Right hindlimb (tissue), 1 donor: ENCODE data around the gene TNKS1BP1.
"Not testable (repeated sequence)": the region's sequence is repeated elsewhere in the genome, so short reads cannot be mapped to it uniquely, and the experiment has no call there.

Source experiments
- DNase-seq: peaks from one replicate; pipeline ENCODE4 v3.0.0-alpha.2; 2018

The TNKS1BP1 gene

DNA sequence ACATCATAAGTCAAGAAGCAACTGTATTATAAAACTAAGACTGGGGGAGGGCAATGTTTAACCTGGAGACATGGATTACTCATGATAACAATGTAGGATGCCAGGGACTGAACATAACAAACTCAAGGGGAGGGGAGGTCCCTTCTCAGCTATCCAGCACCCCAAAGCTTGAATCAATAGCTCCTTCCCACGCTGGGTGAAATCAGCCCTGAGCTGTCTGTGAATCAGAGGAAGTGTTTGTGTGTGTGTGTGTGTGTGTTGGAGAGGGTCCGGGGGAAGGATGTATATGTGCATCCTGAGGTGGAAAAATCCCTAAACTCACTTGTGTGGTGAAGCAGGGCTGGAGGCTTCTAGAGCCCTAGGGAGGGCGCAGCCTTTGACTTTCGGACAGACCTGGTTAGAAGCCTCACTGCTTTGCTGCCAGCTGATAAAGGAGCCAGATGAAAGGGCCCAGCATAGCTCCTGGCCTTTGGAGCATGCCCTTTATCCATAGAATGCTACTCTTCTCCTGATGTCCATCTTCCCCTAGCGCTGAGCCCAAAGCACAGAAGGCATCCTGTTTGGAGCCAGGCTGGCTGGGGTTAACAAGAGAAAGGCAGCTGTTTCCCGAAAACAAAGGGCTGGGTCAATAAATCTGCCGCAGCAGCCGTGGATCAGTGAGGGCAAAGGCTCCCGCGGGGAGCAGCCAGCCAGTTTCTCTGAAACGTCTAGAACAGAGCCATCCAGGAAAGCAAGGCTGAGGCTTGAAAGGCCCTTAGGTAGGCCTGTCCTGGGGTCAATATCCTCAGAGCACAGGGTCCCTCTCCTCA, 35.8 kb downstream of the TNKS1BP1 start:
- no peak for DNase-seq

DNA sequence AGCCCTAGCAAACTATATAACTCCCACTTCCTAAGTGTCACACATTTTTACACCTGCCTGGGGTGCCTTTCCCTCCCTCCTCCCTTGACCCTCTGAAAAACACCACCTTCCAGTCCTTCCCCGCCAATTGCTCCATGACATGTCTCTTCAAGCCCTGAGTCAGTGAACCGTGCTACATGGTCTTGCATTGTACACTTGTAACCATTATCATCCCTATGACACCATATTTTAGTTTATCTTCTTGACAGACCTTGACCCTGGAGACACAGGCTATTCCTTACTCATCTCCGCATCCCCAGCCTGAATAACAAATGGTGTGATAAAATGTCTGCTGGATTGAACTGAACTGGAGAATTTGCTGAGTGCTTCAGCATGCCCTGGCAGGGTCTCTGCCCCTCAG, 36.9 kb downstream of the TNKS1BP1 start:
- no peak for DNase-seq

DNA sequence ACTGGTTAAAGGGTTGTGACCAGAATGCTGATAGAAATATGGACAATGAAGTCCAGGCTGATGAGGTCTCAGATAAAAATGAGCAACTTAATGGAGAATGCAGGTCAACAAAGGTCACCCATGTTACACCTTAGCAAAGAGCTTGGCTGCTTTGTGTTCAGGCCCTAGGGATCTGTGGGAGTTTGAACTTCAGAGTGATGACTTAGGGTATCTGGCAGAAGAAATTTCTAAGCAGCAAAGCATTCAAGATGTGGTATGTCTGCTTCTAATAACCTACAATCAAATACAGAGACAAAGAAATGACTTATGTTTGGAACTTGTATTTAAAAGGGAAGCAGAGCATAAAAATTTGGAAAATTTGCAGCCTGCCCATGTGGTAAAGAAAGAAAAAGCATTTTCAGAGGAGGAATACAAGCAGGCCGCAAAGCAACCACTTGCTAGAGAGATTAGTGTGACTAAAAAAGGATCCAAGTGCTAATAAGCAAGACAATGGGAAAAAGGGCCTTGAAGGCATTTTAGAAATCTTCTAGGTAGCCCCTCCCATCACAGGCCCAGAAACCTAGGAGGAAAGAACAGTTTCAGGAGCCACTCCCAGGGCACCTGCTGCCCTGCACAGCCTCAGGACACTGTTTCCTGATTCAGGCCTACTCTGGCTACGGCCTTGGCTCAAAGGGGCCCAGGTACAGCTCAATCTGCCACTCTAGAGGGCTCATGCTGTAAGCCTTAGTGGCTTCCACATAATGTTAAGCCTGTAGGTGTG, 41.3 kb downstream of the TNKS1BP1 start:
- DNase-seq: no peak

DNA sequence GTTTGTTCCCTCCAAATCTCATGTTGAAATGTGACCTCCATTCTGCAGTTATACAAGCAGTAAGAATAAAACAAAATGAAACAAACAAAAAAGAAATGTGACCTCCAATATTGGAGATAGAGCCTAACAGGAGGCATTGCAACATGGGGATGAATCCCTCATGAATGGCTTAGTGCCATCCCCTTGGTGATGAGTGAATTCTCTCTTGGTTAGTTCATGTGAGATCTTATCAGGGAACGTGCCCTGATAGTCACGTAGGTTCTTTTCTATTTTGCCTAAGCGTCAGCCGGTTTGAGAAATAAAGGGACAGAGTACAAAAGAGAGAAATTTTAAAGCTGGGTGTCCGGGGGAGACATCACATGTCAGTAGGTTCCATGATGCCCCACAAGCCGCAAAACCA, 43.2 kb downstream of the TNKS1BP1 start:
- DNase-seq: not testable (repeated sequence)

DNA sequence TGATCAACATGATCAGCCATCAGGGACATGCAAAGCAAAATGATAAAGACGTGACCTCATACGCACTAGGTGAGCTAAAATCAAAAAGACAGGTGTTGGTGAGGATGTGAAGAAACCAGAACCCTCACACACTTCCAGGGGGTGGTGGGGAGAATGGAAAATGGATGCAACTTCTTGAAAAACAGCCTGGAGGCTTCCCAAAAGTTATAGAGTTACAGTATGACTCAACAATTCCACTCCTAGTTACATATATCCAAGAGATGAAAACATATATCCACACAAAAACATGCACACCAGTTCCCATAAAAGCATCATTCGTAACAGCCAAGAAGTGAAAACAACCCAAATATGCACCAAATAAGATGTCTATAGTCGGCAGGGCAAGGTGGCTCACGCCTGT, 45.6 kb downstream of the TNKS1BP1 start:
- no peak for DNase-seq

DNA sequence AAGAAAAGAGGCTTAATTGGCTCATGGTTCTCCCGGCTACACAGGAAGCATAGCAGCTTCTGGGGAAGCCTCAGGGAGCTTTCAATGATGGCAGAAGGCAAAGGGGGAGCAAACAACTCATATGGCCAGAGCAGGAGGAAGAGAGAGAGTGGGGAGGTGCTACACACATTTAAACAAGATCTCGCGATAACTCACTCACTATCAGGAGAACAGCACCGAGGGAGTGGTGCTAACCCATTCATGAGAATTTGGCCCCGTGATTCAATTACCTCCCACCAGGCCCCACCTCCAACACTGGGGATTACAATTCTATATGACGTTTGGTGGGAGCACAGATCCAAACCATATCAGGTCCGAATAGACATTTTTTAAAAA, 46.0 kb downstream of the TNKS1BP1 start:
- no peak for DNase-seq

DNA sequence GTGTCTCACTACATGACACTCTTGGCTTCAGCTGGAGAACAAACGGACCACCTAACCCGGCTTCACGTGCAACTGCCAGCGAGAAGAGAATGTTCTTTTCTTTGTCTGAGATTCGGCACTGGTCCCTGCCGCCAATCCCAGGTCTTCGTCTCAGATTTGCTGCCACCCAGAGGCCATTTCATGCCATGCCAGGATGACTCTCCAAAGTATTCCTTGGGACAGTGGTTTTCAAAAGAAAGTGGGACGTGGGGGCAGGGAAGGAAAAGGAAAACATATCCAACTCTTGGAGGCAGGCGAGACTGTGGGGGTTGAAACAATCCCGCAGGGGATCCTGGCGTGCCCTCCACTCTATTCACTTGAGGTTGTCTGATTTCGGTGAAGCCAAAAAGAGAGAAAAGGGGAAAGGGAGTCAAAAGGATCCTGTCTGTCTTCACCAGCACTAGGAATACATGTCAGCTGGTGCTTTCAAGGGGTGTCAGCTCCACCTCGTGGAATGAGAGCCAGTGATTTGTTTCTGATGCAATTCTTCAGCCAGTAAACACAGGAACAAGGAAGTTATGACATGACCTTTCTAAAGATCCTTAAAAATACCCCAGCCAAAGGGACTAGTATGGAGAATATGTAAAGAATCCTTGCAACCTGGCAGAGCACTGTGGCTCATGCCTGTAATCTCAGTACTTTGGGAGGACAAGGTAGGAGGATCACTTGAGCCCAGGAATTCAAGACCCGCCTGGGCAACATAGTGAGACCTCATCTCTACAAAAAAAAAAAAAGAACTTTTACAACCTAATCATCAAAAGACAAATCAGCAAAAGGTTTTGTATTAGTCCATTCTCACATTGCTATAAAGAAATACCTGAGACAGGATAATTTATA, 46.7 kb downstream of the TNKS1BP1 start:
- peak; percentile 81 for DNase-seq

DNA sequence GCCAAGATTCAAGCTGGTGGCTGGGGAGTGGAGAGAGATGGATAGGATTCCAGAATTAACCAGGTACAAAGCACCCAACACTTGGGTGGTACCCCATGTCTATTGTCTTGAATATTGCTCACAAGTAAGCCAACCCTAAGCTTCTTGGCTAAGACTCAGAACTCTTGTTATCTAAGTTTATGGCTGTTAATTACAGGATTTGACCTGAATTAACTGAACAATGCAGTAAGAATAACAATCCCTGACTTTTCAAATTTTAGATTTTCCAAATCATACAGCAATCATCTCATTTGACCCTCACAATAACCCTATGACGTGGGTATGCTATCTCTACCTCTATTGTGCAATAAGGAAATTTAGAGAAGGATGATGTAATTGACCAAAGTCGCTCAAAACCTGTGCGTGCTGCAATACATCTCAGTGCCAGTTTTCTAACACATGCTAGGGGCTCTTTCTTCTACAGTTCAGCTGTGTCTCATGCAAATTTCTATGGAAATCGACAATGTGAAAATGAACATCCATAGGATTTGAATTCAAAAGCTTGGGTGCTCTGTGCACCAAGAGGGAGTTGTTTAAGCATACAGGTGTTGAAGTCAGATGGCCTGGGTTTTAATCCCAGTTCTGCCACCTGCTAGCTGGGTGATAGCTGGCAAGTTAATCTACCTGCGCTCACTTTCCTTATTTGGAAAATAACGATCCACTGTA, 47.6 kb downstream of the TNKS1BP1 start:
- DNase-seq: no peak

DNA sequence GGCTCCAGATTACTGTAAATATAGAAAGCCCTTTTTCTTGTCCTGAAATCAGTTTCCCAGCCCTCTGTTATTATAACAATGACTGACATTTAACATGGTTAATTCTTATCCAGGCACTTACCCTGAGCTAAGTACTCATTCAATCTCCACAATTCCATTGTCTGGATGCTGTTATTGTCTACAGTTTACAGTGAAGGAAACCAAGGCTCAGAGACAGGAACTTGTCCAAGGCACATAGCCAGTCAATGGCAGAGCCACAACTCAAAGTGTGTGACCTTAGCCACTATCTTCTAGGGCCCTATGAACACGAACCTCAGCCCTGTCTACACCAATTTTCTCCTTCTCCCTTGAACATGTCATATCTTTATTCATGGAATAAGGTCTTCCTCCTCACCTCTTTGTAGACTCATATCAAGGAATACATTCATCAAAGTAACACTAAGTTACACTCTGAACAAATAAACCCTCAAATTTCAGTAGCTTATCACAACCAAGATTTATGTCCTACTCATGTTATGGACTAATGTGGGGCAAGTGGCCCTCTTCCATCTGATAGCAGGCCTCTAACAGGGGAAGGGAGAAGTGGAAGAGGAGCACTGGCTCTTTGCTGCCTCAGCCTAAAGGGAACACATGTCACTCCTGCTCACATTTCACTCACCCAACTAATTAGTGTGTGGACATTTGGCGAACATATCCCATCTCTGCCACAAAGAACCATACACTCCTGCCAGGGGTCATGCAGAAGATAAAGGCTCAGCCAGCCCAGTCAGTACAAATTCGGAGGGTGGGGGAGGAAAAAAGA, 48.4 kb downstream of the TNKS1BP1 start:
- no peak for DNase-seq

DNA sequence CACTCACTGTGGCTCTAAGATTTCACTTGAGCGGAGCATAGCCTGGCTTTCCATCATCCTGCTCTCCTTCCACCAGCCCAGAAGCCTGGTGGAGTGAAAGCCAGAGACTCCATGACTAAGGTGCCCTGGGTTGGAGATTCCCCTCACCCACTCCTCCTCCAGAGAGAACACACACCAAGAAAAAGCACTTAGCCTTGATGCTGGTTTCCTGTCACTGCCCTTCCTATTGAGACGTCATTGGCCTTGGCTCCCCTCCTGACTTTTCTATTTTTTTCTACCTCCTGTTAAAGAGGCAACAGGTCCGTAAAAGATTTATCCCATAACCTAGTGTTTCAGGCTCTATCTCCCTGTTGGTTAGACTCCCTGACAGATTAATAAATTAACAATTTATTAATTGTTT, 49.2 kb downstream of the TNKS1BP1 start:
- no peak for DNase-seq

DNA sequence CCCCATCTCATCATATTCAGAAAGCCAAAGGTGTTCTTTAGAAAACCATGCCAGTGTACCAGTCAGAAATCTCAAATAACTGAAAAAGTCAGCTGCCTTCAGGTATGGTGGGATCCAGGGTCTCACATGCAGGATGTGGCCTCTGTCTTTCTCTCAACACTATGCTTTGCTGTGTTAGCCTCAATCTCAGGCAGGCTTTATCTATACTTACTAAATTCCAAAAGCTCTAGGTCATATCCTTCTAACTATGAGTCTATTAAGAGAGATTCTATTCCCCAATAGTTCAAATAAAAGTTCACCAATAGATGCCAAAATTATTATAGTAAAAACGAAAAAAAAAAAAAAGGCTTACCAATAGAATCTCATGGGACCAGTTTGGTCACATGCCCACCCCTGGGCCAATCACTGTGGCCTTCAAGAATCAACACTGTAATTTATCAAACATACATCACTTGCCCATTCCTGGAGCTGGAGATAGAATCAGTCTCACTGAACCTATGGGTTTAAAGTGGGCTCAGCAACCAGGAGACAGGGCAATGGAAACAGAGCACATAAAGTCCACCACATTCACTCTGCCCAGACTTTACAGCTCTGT, 49.8 kb downstream of the TNKS1BP1 start:
- DNase-seq: no peak

DNA sequence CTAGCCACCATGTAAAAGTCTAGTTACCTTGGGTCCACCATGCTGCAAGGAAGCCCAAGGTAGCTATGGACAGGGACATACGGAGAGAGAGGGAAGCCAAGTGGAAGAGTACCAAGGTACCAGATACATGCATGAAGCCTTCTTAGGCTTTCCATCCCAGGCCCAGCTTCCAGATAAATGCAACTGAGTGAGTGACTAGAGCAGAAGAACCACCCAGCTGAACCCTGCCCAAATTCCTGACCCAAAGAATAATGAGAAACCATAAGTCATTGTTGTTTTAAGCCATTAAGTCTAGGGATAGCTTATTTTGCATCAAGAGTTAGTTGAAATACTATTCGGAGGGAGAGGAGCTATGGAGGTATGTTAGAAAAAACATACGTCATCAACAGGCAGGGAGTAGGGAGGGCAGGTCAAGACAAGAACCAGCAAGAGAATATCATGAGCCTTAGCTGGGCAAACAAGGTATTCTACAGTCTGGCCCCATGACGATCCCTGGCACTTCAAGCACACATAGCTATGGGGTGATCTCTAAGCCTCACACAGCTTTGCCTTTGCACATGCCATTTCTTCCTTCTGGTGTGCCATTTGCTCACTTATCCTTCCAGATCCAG, 51.2 kb downstream of the TNKS1BP1 start:
- DNase-seq: no peak

DNA sequence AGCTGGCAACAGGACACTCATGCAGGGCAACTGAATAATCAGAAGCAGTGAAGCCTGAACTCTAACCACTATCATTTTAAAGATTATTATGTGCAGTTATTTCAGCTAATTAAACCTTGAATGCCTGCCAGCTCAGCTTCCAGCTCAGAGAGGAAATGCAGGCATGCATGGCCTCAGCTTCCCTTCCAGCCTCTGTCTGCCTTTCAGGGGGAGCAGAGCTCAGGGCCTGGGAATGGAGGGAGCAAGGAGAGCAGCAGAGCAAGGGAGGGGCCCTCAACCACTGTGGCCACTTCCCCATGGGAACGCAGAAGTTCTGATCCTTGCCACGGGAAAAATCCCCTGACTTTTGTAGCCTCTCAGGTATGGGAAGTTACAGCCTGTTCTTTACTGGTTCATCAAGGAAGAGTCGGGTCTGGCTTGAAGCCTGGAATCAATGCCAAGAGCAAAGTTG, 55.2 kb downstream of the TNKS1BP1 start:
- DNase-seq: no peak

DNA sequence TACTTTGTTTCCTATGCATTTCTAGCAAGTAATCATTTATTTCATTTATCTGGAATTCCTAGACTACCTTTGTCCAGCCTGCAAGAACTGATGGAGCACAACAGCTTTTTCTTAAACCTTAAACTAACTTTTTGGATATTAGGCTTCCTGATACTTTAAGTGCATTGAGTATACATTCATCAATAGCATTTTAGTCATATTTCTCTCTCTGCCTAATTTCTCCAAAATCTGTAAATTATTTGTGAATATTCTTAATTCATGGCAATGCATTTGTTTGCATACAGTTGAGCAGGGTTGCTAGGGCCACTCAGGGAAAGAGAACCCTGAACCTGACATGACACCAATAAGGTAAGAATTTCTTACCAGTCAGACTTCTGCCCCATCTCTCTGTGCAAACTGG, 58.6 kb downstream of the TNKS1BP1 start:
- no peak for DNase-seq

DNA sequence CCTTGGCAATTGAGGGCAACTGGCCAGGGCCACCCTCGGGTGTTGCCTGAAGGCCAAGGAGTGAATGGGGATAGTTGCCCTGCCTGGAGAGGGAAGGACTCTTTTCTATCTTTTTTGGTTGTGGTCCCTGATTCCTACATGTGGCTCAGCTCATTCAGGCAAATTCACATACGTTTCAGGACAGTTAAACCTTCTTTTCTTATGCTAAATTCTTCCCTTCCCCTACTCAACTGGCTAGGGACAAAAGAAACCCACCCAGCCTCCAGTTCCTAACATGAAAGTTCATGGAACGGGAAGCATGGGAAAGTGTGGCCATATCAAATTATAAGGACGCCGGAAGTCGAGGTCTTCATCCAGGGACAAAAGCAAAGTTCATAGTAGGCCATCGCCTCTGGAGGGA, 61.4 kb downstream of the TNKS1BP1 start:
- no peak for DNase-seq

DNA sequence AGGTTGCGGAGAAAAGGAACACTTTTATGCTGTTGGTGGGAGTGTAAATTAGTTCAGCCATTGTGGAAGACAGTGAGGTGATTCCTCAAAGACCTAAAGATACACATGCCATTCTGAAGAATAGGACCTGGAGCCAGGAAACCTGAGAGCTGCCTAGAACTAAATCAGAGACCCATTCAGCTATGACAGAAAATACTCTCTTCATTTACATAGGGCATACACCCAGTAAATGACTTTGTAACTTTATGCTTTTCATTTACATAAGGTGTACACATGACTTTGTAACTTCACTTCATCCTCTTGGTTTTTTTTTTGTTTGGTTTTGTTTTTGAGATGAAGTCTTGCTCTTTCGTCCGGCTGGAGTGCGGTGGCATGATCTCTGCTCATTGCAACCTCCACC, 62.6 kb downstream of the TNKS1BP1 start:
- DNase-seq: no peak

DNA sequence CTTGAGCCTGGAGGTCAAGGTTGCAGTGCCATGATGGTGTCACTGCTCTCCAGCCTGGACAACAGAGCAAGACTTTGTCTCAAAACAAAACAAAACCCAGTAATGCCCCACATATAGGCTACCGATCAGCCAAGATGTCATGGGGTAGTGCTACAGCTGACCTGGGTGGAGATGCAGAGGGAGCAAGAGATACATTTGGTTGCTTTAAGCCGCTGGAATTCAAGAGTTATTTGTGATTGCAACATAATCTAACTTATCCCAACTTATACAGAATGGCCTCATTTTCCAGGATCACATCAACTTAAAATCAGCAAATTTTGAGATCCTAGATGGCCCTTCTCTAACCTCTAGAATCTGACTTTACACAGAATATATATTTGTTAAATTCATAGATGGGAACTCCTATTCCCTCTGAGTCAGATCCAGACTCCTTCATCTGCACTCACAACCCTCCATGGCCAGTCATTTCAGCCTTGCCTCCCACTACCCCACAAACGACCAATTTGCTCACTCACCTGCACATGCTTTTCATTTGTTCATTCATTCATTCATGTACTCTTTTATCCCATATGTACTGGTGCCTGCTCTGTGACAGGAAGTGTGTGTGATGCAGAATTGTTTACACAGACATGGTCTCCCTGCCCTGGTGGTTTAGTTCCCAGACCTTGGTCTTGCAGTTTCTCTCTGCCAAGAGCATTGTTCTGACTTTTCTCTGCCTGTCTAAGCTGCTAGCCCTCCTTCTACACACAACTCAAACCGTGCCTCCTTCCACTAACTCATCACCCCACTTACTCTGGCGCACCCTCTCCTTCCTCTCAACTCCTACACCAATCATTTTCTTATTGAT, 63.6 kb downstream of the TNKS1BP1 start:
- DNase-seq: no peak

DNA sequence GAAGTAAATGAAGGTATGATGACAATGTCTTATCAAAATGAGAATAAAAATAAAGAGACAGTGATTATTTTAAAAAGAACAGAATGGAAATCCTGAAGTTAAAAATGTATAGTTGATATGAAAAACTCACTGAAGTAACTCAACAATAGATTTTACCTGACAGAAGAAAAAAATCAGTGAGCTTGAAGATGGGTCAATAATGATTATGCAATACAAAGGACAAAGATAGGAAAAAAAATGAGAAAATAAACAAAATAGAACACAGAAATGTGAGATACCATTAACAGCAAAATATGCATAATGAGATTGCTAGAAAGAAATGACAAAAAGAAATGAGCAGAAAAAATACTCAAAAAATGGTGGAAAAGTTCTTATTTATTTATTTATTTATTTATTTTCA, 68.6 kb downstream of the TNKS1BP1 start:
- no peak for DNase-seq

DNA sequence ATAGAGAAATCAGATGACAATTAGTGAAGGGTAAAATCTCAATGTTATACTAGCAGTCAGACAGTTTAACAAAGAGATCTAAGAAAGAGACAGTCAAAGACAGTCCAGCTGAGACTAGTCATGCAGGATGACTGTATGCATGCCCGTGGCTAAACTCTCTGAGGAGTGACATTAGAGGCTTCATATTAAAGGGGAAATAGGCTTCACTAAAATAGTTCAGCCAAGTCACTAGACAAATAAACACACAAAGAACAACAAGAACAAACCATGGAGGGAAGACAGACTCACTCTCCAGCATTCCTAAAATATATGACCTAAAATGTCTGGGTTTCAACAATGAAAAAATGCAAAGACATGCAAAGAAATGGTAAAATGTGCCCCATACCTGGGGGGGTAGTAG, 69.1 kb downstream of the TNKS1BP1 start:
- DNase-seq: no peak

DNA sequence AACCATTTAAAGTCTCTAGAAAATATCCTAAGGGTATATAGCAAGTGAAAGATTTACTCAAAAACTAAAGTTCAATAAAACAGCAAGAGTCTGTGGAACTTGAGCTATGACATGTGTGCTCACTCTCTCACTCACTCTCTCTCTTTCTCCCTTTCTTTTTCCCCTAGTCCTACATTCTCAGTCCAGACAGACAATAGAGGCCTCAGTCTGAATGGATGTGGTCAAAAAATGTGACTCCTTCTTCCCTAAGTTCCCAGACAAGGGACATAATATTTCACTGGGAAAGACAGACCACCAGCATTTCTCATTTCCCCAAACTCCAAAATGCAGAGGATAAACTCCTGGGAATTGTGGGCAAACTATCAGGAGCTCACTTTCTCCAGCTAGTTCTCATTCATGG, 70.1 kb downstream of the TNKS1BP1 start:
- no peak for DNase-seq
